Stimulated activated naive B cell treated with anti-CD40 and anti-IgM and Interleukin-4, amounts not matched to agents 10 μg/mL and 1 μg/mL and 100 μg/mL, for 72 hours (primary cell): ENCODE data around the gene MCCC2.
"Not testable (repeated sequence)": the region's sequence is repeated elsewhere in the genome, so short reads cannot be mapped to it uniquely, and the experiment has no call there.

Experiments used
- ATAC-seq, 2 donors: fragments of 150-1000 bp; cut with Tn5 transposase; replicated peaks; 2 replicates each; pipeline ENCODE4 v1.10.0; 2021; ENCODE audit warnings: moderate library complexity in 1 of 2
- DNase-seq: peaks from one replicate; pipeline ENCODE4 v3.0.0; 2021
- H3K27ac Mint-ChIP-seq: one replicate; pipeline ENCODE4 v1.8.0; 2022; ENCODE audit warnings: mild to moderate bottlenecking, mixed read lengths
- H3K27me3 Mint-ChIP-seq, 2 donors: one replicate each; pipeline ENCODE4 v1.8.0; 2022; ENCODE audit warnings: mixed read lengths in 2 of 2
- H3K36me3 Mint-ChIP-seq, 2 donors: one replicate each; pipeline ENCODE4 v1.8.0; 2022; ENCODE audit warnings: mixed read lengths in 2 of 2, mild to moderate bottlenecking in 1 of 2
- H3K4me1 Mint-ChIP-seq, 2 donors: one replicate each; pipeline ENCODE4 v1.8.0; 2022; ENCODE audit warnings: mixed read lengths in 2 of 2, mild to moderate bottlenecking in 1 of 2
- H3K4me3 Mint-ChIP-seq, 2 donors: one replicate each; pipeline ENCODE4 v1.8.0; 2022; ENCODE audit warnings: mild to moderate bottlenecking in 2 of 2, mixed read lengths in 2 of 2, moderate library complexity in 1 of 2
- H3K9me3 Mint-ChIP-seq, 2 donors: one replicate each; pipeline ENCODE4 v1.8.0; 2022; ENCODE audit warnings: mixed read lengths in 2 of 2, mild to moderate bottlenecking in 1 of 2

The MCCC2 gene

GRCh38 chr5:71658916-71659662 lies 71.9 kb downstream of the MCCC2 start:
- Mint-ChIP-seq H3K27me3 (no peaks in the 10 kb centered on the region), H3K36me3 (peaks cover 25 to 28% of the 10 kb centered on the region in 2 donors), H3K4me3 (no peak overlapping the region), H3K4me1 (no peaks in the 10 kb centered on the region), H3K27ac (no peak overlapping the region), H3K9me3 (no peaks in the 10 kb centered on the region)
- ATAC-seq (no peak), DNase-seq (no peak)

DNA sequence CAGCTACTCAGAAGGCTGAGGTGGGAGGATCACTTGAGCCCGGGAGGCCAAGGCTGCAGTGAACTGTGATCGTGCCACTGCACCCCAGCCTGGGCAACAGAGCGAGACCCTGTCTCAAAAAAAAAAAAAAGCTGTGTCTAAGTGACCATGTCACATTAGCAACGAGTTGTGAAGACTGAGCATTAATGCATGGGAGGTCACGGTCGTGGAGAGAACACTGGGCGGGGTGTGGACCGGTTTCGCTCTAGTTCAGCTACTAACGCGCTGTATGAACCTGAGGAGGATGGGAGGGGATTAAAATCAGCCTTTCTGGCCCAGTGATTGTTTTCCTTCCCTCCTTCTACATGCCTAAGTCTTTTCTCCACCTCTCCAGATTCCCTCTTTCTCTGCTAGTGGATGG lies 75.2 kb downstream of the MCCC2 start:
- H3K27ac Mint-ChIP-seq: no peak overlapping the region
- H3K9me3 Mint-ChIP-seq: no peaks in the 10 kb centered on the region
- no peak for ATAC-seq
- DNase-seq: no peak
- no peak overlapping the region for H3K4me3 Mint-ChIP-seq
- peaks cover 12 to 13% of the 10 kb centered on the region in 2 donors for H3K36me3 Mint-ChIP-seq
- no peaks in the 10 kb centered on the region for H3K27me3 Mint-ChIP-seq
- H3K4me1 Mint-ChIP-seq: no peaks in the 10 kb centered on the region

DNA sequence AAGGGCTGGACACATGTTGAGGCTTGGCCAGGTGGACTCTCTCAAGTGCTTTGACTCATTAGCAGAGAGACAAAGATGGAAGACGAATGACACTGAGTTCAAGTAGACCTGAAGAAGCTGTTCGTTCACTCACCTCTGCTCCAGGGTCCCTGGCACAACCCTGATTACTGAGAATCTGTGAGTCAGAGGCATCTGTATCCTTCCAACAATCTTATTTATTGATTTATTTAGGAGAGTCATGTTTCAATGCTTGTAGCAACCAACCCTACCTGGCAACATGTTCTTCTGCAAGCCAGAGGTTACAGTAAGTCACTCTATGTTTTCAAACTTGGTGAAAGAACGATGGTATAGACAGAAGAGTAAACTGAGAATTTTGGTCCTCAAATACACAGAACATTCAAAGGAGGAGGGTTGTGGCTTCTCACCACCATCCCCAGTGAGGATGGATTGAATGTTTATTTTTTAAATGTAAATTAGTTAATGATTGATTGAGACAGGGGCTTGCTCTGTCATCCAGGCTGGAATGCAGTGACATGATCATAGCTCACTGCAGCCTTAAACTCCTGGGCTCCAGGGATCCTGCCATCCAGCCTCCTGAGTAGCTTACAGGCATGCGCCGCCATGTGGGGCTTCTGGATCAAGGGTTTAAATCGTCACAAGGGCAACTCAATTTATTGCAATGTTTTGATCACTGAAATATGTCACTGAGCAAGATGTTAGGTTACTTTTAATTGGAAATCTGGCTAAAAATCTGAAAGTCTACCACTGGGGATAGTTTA lies 76.2 kb downstream of the MCCC2 start:
- peaks cover 2 to 3% of the 10 kb centered on the region in 2 donors for H3K36me3 Mint-ChIP-seq
- ATAC-seq (no peak), DNase-seq (no peak)
- no peaks in the 10 kb centered on the region for H3K4me1 Mint-ChIP-seq
- no peak overlapping the region for H3K27ac Mint-ChIP-seq
- no peaks in the 10 kb centered on the region for H3K27me3 Mint-ChIP-seq
- H3K4me3 Mint-ChIP-seq: no peak overlapping the region
- no peaks in the 10 kb centered on the region for H3K9me3 Mint-ChIP-seq

- H3K4me3 Mint-ChIP-seq, H3K27ac Mint-ChIP-seq, H3K27me3 Mint-ChIP-seq, H3K9me3 Mint-ChIP-seq, DNase-seq, H3K36me3 Mint-ChIP-seq, H3K4me1 Mint-ChIP-seq, ATAC-seq: not testable (repeated sequence)
Measured at GRCh38 chr5:71664615-71665014, 77.5 kb downstream of the MCCC2 start.

DNA sequence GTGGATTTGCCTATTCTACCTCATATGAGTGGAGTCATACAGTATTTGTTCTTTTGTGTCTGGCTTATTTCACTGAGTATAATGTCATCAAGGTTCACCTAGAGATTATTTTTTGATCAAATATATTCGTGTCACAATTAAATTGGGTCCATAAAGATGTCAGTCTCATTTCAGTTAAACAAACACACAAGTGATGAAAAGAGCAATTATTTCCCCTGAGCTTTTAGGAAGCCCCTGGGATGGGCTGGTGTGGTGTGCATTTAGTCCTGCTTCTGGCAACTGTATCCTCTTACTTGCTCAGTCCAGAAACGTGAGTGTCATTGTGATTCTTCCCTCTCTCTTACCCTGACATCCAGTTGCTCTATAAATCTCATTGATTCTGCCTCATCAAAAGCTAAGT lies 79.2 kb downstream of the MCCC2 start:
- DNase-seq (no peak), ATAC-seq (no peak)
- H3K27me3 Mint-ChIP-seq: peaks cover 0 to 4% of the 10 kb centered on the region in 2 donors
- H3K4me3 Mint-ChIP-seq: no peak overlapping the region
- H3K36me3 Mint-ChIP-seq: no peaks in the 10 kb centered on the region
- H3K4me1 Mint-ChIP-seq: no peaks in the 10 kb centered on the region
- no peaks in the 10 kb centered on the region for H3K9me3 Mint-ChIP-seq
- no peak overlapping the region for H3K27ac Mint-ChIP-seq

- Mint-ChIP-seq H3K9me3 (peaks cover 0 to 3% of the 10 kb centered on the region in 2 donors), H3K27me3 (peaks cover 20 to 50% of the 10 kb centered on the region in 2 donors), H3K4me3 (no peak overlapping the region), H3K4me1 (no peaks in the 10 kb centered on the region), H3K36me3 (no peaks in the 10 kb centered on the region), H3K27ac (no peak overlapping the region)
- ATAC-seq (no peak), DNase-seq (no peak)
Measured at GRCh38 chr5:71677977-71678376, 90.8 kb downstream of the MCCC2 start.

DNA sequence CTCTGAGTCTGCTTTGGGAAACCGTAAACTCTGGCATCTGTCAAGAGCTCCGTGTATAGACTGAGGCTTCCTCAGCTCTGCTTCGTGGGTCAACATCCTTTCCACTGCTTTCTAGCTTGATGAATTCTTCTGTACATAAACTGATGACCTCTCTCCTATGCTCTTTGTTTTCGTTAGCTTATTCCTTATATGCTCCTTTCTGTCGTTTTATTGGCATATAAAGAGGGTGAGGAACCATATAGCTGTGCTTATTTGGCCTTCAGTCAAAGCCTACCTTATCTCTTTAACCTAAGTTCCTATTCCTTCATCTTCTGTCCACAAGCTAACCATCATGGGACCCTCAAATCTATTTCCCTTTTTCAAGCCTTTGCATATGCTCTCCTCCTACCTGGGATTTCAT lies 92.6 kb downstream of the MCCC2 start:
- no peak overlapping the region for H3K27ac Mint-ChIP-seq
- no peak overlapping the region for H3K4me3 Mint-ChIP-seq
- no peaks in the 10 kb centered on the region for H3K36me3 Mint-ChIP-seq
- DNase-seq: no peak
- no peaks in the 10 kb centered on the region for H3K4me1 Mint-ChIP-seq
- no peak for ATAC-seq
- H3K9me3 Mint-ChIP-seq: peaks cover 4 to 10% of the 10 kb centered on the region in 2 donors
- peaks cover 20 to 53% of the 10 kb centered on the region in 2 donors for H3K27me3 Mint-ChIP-seq

- Mint-ChIP-seq H3K27ac (no peak overlapping the region), H3K4me3 (no peak overlapping the region), H3K36me3 (peaks cover 0 to 7% of the 10 kb centered on the region in 2 donors), H3K9me3 (peaks cover 12 to 14% of the 10 kb centered on the region in 2 donors), H3K4me1 (no peaks in the 10 kb centered on the region), H3K27me3 (peaks cover 27 to 54% of the 10 kb centered on the region in 2 donors)
- DNase-seq: no peak
- no peak for ATAC-seq
Measured at GRCh38 chr5:71680510-71680909, 93.4 kb downstream of the MCCC2 start.

- no peak for ATAC-seq
- Mint-ChIP-seq H3K4me1 (no peaks in the 10 kb centered on the region), H3K27ac (no peak overlapping the region), H3K4me3 (no peak overlapping the region), H3K9me3 (peaks cover 19% of the 10 kb centered on the region in 2 donors), H3K27me3 (peaks cover 34 to 55% of the 10 kb centered on the region in 2 donors), H3K36me3 (peaks cover 0 to 7% of the 10 kb centered on the region in 2 donors)
- DNase-seq: no peak
Measured at GRCh38 chr5:71681296-71681695, 94.2 kb downstream of the MCCC2 start.

DNA sequence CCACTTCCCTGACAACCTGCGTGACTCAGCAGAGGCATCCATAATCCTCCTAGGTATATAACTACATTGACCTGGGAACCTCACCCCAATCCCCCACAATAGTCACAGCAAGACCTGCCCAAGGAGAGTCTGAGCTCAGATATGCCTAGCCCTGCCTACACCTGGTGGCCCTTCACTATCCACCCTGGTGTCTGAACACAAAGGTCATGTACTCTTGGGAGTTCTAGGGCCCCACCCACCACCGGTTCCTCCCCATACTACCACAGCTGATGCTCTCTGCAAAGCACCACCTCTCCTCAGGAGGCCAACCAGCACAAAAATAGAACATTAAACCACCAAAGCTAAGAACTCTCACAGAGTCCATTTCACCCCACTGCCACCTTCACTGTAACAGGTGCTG lies 97.2 kb downstream of the MCCC2 start:
- ATAC-seq: no peak
- Mint-ChIP-seq H3K4me1 (no peaks in the 10 kb centered on the region), H3K9me3 (peaks cover 21 to 24% of the 10 kb centered on the region in 2 donors), H3K27me3 (peaks cover 44 to 67% of the 10 kb centered on the region in 2 donors), H3K4me3 (no peak overlapping the region), H3K27ac (no peak overlapping the region), H3K36me3 (peaks cover 0 to 7% of the 10 kb centered on the region in 2 donors)
- no peak for DNase-seq

- no peak for ATAC-seq
- Mint-ChIP-seq H3K4me3 (no peak overlapping the region), H3K4me1 (peaks cover 4 to 8% of the 10 kb centered on the region in 2 donors), H3K27ac (no peak overlapping the region), H3K9me3 (peaks cover 5 to 7% of the 10 kb centered on the region in 2 donors), H3K27me3 (peaks cover 16 to 28% of the 10 kb centered on the region in 2 donors), H3K36me3 (peaks cover 0 to 4% of the 10 kb centered on the region in 2 donors)
- no peak for DNase-seq
Measured at GRCh38 chr5:71693828-71694427, 106.8 kb downstream of the MCCC2 start.

- H3K9me3 Mint-ChIP-seq: peaks cover 5 to 7% of the 10 kb centered on the region in 2 donors
- ATAC-seq (no peak), DNase-seq (no peak)
- no peak overlapping the region for H3K4me3 Mint-ChIP-seq
- H3K4me1 Mint-ChIP-seq: peaks cover 4 to 8% of the 10 kb centered on the region in 2 donors
- peaks cover 0 to 4% of the 10 kb centered on the region in 2 donors for H3K36me3 Mint-ChIP-seq
- H3K27me3 Mint-ChIP-seq: peaks cover 12 to 26% of the 10 kb centered on the region in 2 donors
- no peak overlapping the region for H3K27ac Mint-ChIP-seq
Measured at GRCh38 chr5:71695071-71695470, 107.9 kb downstream of the MCCC2 start.

- ATAC-seq (no peak), DNase-seq (no peak)
- Mint-ChIP-seq H3K27ac (no peak overlapping the region), H3K4me3 (no peak overlapping the region), H3K27me3 (peaks cover 12 to 29% of the 10 kb centered on the region in 2 donors), H3K9me3 (peaks cover 5 to 7% of the 10 kb centered on the region in 2 donors), H3K36me3 (peaks cover 0 to 4% of the 10 kb centered on the region in 2 donors), H3K4me1 (peaks cover 4 to 8% of the 10 kb centered on the region in 2 donors)
Measured at GRCh38 chr5:71695595-71695994, 108.5 kb downstream of the MCCC2 start.

GRCh38 chr5:71697967-71698366 lies 110.8 kb downstream of the MCCC2 start:
- H3K4me1 Mint-ChIP-seq: peaks cover 4 to 8% of the 10 kb centered on the region in 2 donors
- no peak for ATAC-seq
- no peak for DNase-seq
- H3K27ac Mint-ChIP-seq: no peak overlapping the region
- H3K4me3 Mint-ChIP-seq: no peak overlapping the region
- peaks cover 5 to 7% of the 10 kb centered on the region in 2 donors for H3K9me3 Mint-ChIP-seq
- peaks cover 0 to 4% of the 10 kb centered on the region in 2 donors for H3K36me3 Mint-ChIP-seq
- peaks cover 14 to 38% of the 10 kb centered on the region in 2 donors for H3K27me3 Mint-ChIP-seq
